ENCODE results near the gene GOLGA8B. TPM values are rescaled to one million over a fixed set of nuclear protein-coding genes. Genes with fewer than 3 reads are reported as not detected.
A peak's percentile ranks its signal among the peaks of the same experiment; 100 is the strongest.
"Not testable (repeated sequence)": the region's sequence is repeated elsewhere in the genome, so short reads cannot be mapped to it uniquely, and the experiment has no call there.

GOLGA8B gene
- total and polyA plus RNA-seq, 2 experiments from 2014 or later: 13.5 to 19.8 TPM

DNA sequence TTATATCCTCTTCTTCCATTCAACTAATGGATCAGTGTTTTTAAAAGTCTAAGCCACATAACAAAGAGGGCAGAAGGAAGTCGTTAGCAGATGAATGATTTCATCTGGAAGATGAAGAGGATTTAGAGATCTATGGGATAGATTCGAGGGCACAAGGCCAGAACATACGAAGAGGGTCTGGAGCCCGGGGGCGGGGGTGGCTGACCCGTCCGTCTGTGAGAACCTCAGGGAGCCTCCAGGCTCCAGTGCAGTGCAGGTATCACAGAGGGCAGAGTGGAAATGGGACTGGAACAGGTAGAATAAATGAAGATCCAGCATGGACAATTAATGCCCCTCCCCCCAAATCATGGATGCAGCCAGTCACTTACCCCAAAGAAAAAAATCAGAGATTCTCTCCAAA, 1.5 kb upstream of the GOLGA8B start:
- Histone ChIP-seq H3K36me3 (ENCODE audit: low read depth) (no peaks in the 10 kb centered on the region), H3F3A (ENCODE audit: insufficient read depth) (0 out of 2 replicates have a peak, but pooled peaks cover 6% of the 10 kb centered on the region), H4K20me1 (ENCODE audit: insufficient read depth) (no peaks in the 10 kb centered on the region), H2AFZ (no peak overlapping the region), H3K27ac (no peak overlapping the region), H3K27me3 (replicated peaks; ENCODE audit: insufficient read depth) (no peaks in the 10 kb centered on the region), H3K4me2 (ENCODE audit: unreplicated experiment) (no peak overlapping the region), H3K4me3 (no peak overlapping the region), H3K9ac (no peak overlapping the region), H3K79me2 (ENCODE audit: insufficient read depth) (0 out of 2 replicates have a peak, but pooled peaks cover 9% of the 10 kb centered on the region), H3K9me2 (ENCODE audit: insufficient read depth) (no peaks in the 10 kb centered on the region), H3K4me1 (ENCODE audit: insufficient read depth) (0 out of 2 replicates have a peak, but pooled peaks cover 3% of the 10 kb centered on the region), H3K9me3 (ENCODE audit: low read depth) (no peaks in the 10 kb centered on the region)
- 42% methylated on average over 7 of the region's 7 CpGs for WGBS, 2 experiments (ENCODE audit: low coverage in 1 of 2, low lambda C conversion rate in 2 of 2, missing lambda C conversion rate in 2 of 2)
- no peak for DNase-seq
- TF ChIP-seq EZH2 (IDR thresholded peaks at IDR 0.05; ENCODE audit: insufficient read depth, poor library complexity, severe bottlenecking) (no peak), EZH2phosphoT487 (IDR thresholded peaks at IDR 0.05; ENCODE audit: insufficient read depth, low read depth) (no peak)
- in situ Hi-C loops (cut with MboI): loop anchor here (25.0 kb wide), 3 partner anchors 223 to 498 kb away; partner anchors contain the start of genes EMC4 and LPCAT4

DNA sequence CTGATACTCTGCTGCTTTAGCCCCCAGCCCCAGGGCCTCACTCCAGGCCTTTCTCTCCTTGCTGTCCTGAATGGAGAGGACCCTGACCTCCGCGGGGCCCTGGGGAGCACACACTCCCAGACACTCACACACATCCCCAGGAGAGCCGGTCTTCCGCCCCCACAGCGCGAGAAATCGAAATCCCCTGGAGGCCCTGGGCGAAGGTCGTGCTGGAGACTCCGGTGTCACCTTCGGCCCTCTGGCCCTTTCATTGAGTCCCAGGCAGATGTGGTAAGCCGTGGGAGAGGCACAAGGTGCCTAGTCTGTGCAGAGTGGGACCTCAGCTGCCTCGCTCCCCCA, 848 bp upstream of the GOLGA8B start:
- TF ChIP-seq EZH2 (IDR thresholded peaks at IDR 0.05; ENCODE audit: insufficient read depth, poor library complexity, severe bottlenecking): no peak
- no peak for TF ChIP-seq EZH2phosphoT487 (IDR thresholded peaks at IDR 0.05; ENCODE audit: insufficient read depth, low read depth)
- WGBS, 2 experiments (ENCODE audit: low coverage in 1 of 2, low lambda C conversion rate in 2 of 2, missing lambda C conversion rate in 2 of 2): 77 to 81% methylated on average over 13 of the region's 13 CpGs
- in situ Hi-C loops (cut with MboI): loop anchor here (25.0 kb wide), 3 partner anchors 222 to 497 kb away; partner anchors contain the start of genes EMC4 and LPCAT4

DNA sequence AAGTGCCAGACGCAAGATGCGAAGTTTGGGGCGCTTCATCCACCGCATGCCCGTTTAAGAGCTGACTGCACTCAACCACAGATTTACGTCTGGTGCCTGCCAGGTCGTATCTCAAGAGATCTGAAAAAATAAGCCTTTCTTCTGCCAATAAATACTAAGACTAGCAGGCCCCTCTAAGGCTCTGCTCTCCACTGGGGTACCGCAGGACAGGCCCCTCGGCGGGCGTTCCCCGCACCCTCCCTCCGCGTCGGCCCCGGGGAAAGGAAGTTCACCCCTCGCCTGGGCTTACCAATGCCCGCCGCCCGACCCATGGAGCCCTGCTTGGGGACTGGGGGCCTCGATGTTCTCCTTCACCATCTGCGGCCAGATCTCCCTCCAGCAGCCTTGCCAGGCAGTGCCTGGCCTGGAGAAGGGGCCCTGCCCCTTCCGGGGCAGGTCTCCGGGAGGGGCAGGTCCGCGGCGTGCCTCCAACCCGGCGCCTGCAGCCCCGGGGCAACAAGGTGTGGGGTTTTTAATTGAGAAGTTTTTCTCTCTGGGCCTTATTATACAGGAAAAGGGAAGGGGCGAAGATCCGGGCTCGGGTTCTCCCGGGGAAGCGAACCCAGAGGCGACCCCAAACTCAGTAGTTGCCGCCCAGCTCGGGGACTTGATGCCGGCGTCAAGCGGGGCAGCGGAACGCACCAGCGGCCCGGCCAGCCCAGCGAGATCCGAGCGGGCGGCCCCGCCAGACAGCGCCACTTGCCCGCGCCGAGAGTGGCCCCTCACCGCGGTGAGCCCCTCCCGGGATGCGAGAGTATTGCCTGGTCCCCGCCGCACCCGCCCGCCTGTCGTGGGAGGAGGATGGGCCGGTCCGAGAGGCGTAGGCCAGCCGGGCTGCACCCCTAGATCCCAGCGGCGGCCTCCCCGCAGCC, 735 bp downstream of the GOLGA8B start:
- Histone ChIP-seq H3K4me1 (ENCODE audit: insufficient read depth) (0 out of 2 replicates have a peak, but pooled peaks cover 2% of the 10 kb centered on the region), H3F3A (ENCODE audit: insufficient read depth) (0 out of 2 replicates have a peak, but pooled peaks cover 7% of the 10 kb centered on the region), H3K9me3 (ENCODE audit: low read depth) (no peaks in the 10 kb centered on the region), H3K27me3 (replicated peaks; ENCODE audit: insufficient read depth) (no peaks in the 10 kb centered on the region), H2AFZ (peak overlapping the region; percentile 88), H3K9ac (peak overlapping the region; percentile 65), H3K9me2 (ENCODE audit: insufficient read depth) (no peaks in the 10 kb centered on the region), H4K20me1 (ENCODE audit: insufficient read depth) (no peaks in the 10 kb centered on the region), H3K4me2 (ENCODE audit: unreplicated experiment) (peak overlapping the region; percentile 73), H3K36me3 (ENCODE audit: low read depth) (no peaks in the 10 kb centered on the region), H3K79me2 (ENCODE audit: insufficient read depth) (0 out of 2 replicates have a peak, but pooled peaks cover 9% of the 10 kb centered on the region), H3K27ac (no peak overlapping the region), H3K4me3 (peak overlapping the region; percentile 79)
- 13 to 15% methylated on average over 60 to 68 of the region's 70 CpGs for WGBS, 2 experiments (ENCODE audit: low coverage in 1 of 2, low lambda C conversion rate in 2 of 2, missing lambda C conversion rate in 2 of 2)
- peak; percentile 54 for DNase-seq
- no peak for TF ChIP-seq EZH2phosphoT487 (IDR thresholded peaks at IDR 0.05; ENCODE audit: insufficient read depth, low read depth)
- TF ChIP-seq EZH2 (IDR thresholded peaks at IDR 0.05; ENCODE audit: insufficient read depth, poor library complexity, severe bottlenecking): no peak
- in situ Hi-C loops (cut with MboI): loop anchor here (25.0 kb wide), 3 partner anchors 220 to 495 kb away; partner anchors contain the start of genes EMC4 and LPCAT4

More for the DNA sequence above, 848 bp upstream of the GOLGA8B start:
- no peak overlapping the region for H3K4me2 ChIP-seq (ENCODE audit: unreplicated experiment)
- H3K9me3 ChIP-seq (ENCODE audit: low read depth): no peaks in the 10 kb centered on the region
- no peaks in the 10 kb centered on the region for H3K9me2 ChIP-seq (ENCODE audit: insufficient read depth)
- H3K27me3 ChIP-seq (replicated peaks; ENCODE audit: insufficient read depth): no peaks in the 10 kb centered on the region
- H3K4me3 ChIP-seq: peak overlapping the region; percentile 79
- H3K27ac ChIP-seq: no peak overlapping the region
- H2AFZ ChIP-seq: peak overlapping the region; percentile 88
- H4K20me1 ChIP-seq (ENCODE audit: insufficient read depth): no peaks in the 10 kb centered on the region
- H3K4me1 ChIP-seq (ENCODE audit: insufficient read depth): 0 out of 2 replicates have a peak, but pooled peaks cover 3% of the 10 kb centered on the region
- no peaks in the 10 kb centered on the region for H3K36me3 ChIP-seq (ENCODE audit: low read depth)
- DNase-seq: no peak
- 0 out of 2 replicates have a peak, but pooled peaks cover 6% of the 10 kb centered on the region for H3F3A ChIP-seq (ENCODE audit: insufficient read depth)
- 0 out of 2 replicates have a peak, but pooled peaks cover 9% of the 10 kb centered on the region for H3K79me2 ChIP-seq (ENCODE audit: insufficient read depth)
- no peak overlapping the region for H3K9ac ChIP-seq

DNA sequence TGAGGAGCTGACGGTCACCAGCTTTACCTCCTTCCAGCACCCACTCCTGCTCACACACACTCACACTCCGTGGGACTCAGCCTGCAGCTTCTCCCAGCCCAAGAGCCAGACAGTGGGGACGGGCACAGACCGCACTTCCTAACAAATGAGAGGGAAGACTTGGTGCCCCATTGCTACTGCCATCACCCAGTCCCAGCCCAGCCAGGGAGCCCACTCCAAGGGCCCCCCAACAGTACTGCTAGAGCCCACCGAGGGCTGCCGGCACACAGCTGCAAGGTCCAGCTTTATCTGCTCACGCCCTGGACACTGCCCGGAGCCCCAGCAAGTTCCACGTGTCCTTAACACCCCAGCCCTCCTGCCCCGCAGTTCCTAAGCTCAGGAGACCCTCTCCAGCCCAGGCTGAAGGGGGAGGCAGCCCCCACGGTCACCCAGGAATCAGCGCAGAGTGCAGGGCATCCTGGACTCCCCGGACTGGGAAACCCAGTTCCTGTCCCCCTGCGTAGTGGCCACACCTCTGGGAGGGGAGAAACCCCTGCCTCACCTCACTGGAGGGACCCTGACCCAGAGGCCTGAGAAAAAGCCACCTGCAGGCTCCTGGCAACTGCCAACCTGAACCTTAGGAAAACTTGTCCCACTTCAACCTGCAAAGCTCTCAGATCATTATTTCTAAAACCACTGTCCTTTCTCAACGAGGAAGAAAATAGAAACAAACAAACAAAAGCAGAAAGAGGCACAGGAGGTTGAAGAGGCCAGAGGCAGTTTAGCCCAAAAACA, 1.6 kb downstream of the GOLGA8B start:
- Histone ChIP-seq H3K4me3 (peak overlapping the region; percentile 79), H2AFZ (peak overlapping the region; percentile 88), H3K4me2 (ENCODE audit: unreplicated experiment) (peak overlapping the region; percentile 73)
- in situ Hi-C loops (cut with MboI): loop anchor here (25.0 kb wide), 3 partner anchors 220 to 495 kb away; partner anchors contain the start of genes EMC4 and LPCAT4
- H3K27me3 ChIP-seq (replicated peaks; ENCODE audit: insufficient read depth); H4K20me1 ChIP-seq (ENCODE audit: insufficient read depth); H3K36me3 ChIP-seq (ENCODE audit: low read depth); H3K9ac ChIP-seq; H3K4me1 ChIP-seq (ENCODE audit: insufficient read depth); H3F3A ChIP-seq (ENCODE audit: insufficient read depth); DNase-seq; H3K9me2 ChIP-seq (ENCODE audit: insufficient read depth); H3K9me3 ChIP-seq (ENCODE audit: low read depth); H3K79me2 ChIP-seq (ENCODE audit: insufficient read depth); H3K27ac ChIP-seq: not testable (repeated sequence)
- whole genome bisulfite sequencing, 2 experiments (ENCODE audit: low coverage in 1 of 2, low lambda C conversion rate in 2 of 2, missing lambda C conversion rate in 2 of 2): 87 to 88% methylated on average over 13 to 14 of the region's 15 CpGs

Measured in GM23248 (cell line).